ENCODE measurements around the gene SAMM50.

DNA sequence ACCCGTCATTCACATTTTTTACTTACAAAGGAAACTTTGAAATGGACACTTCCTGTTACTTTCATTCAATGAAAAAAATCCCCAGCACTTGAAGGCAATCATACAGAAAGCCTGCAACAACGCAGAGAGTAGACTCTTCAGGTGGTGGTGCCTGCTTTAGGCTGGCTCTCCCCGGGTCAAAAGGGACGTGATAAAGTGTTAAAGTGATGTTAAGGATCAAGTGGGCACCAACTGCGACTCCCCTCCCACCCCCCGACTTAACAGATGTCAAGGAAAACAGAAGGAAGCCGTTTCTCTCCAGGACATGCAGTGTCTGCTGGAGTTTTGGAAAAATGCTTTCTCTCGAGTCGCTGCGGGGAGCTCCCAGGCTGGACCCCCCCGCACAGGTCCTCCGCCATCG is 32.1 kb upstream of the SAMM50 start:
- no peak for TF ChIP-seq ZNF384 (IDR thresholded peaks at IDR 0.05)
- TF ChIP-seq FOXM1 (IDR thresholded peaks at IDR 0.05; ENCODE audit: borderline replicate concordance) = no peak
- TF ChIP-seq BHLHE40 (IDR thresholded peaks at IDR 0.05; ENCODE audit: borderline replicate concordance) = no peak
- no peak for TF ChIP-seq TARDBP (IDR thresholded peaks at IDR 0.05)
